DOHH2 (cell line): ENCODE results near the gene ZFHX3.

Experiments used
- EZH2phosphoT487 ChIP-seq: fragments of 200-600 bp; sonication (generic); IDR thresholded peaks from 2 replicates; pipeline ENCODE4 v1.6.1; 2017; ENCODE audit warnings: borderline replicate concordance, mild to moderate bottlenecking, antibody characterized with exemption, low read length, moderate library complexity, mixed read lengths
- TF ChIP-seq, protein P1 (sequence below): fragments of 200-600 bp; sonication (generic); IDR thresholded peaks from one replicate; pipeline ENCODE4 v1.5.1; 2014; ENCODE audit warnings: antibody characterized with exemption, mild to moderate bottlenecking, low read depth, low read length; ENCODE audit not compliant: poor library complexity, severe bottlenecking

DNA sequence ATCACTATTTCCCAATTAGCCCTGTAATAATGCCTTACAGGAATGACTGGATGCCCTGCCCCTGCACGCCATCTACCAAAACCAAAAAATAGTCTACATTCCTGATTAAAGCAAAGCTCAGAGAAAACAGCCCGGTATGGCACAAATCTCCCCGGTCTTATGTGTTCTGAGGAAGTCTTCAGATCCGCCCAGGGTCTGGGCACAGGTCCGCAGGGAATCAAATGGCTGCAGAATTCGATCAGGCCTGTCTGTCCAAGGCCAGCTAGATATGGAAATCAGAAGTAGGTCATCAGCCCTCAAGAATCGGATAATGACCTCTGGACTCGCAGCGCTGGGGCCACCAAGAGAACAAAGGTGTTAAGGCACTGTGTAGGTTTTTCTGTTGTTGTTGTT, 171.0 kb downstream of the ZFHX3 start:
- TF ChIP-seq, protein P1, sequence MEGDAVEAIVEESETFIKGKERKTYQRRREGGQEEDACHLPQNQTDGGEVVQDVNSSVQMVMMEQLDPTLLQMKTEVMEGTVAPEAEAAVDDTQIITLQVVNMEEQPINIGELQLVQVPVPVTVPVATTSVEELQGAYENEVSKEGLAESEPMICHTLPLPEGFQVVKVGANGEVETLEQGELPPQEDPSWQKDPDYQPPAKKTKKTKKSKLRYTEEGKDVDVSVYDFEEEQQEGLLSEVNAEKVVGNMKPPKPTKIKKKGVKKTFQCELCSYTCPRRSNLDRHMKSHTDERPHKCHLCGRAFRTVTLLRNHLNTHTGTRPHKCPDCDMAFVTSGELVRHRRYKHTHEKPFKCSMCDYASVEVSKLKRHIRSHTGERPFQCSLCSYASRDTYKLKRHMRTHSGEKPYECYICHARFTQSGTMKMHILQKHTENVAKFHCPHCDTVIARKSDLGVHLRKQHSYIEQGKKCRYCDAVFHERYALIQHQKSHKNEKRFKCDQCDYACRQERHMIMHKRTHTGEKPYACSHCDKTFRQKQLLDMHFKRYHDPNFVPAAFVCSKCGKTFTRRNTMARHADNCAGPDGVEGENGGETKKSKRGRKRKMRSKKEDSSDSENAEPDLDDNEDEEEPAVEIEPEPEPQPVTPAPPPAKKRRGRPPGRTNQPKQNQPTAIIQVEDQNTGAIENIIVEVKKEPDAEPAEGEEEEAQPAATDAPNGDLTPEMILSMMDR = no peak
- no peak for TF ChIP-seq EZH2phosphoT487
